GM12875 (cell line): Measurements from ENCODE around the gene RAD23B.

Experiments used
- H3K4me3 ChIP-seq: one replicate; pipeline ENCODE4 v1.5.1; 2011; ENCODE audit warnings: low read depth, low read length, control low read depth
- CTCF ChIP-seq: IDR thresholded peaks from 2 replicates; pipeline ENCODE4 v1.5.1; 2011; ENCODE audit warnings: low read depth, mild to moderate bottlenecking, control low read depth, inconsistent platforms, low read length, moderate library complexity, borderline replicate concordance; ENCODE audit not compliant: insufficient read depth

RAD23B gene

GRCh38 chr9:107340920-107341632 lies 58.0 kb downstream of the RAD23B start:
- TF ChIP-seq CTCF = peak; percentile 94
- no peak overlapping the region for H3K4me3 ChIP-seq

DNA sequence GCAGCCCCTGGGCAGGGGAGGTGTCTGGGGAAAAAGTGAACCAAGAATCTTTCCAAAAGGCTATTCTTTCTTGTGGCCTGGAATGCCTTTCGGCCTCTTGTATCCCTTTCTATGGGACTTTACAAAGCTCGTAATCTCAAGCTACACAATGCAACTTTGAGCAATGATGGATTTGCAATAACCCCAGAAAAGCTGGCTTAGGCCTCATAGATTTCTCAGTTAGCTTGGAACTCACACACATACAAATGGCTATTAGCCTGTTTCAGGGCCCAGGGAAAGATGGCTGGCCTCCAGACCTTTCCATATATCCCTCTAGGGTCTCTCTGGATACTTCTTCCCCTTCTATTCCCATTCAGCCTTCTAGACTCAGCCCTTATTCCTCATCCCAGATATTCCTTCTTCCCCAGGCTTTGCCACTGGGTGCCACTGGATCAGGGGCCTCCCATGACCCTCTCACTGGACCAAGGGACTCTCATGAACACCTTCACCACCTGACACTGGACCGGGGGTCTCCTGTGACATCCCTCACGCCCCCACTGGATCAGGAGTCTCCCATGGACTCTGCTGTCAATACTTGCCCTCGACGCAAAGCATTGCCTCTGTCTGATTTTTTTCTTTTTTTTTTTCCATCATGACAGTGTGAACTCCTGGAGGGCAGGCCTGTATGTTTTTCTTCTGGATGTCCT lies 59.5 kb downstream of the RAD23B start:
- no peak overlapping the region for H3K4me3 ChIP-seq
- TF ChIP-seq CTCF = no peak

DNA sequence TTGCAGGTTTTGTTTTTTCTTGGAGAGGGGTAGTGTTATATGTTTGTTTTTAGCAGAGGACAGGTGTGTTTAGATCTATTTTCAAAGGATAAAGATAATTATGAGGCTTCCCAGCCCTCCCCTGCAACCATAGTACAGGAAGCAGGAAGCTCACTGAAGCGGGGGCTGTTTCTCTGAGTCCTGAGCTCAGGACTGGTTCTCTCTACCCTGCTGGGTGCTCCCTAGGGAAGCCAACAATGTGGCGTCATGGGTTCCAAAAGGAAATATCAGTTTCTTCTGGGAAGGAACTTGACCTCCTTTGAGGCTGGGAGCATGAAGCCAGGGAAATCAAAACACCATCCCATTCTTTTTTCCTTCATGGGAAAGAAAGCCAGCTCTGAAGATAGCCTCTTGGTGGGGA lies 62.2 kb downstream of the RAD23B start:
- no peak for TF ChIP-seq CTCF

DNA sequence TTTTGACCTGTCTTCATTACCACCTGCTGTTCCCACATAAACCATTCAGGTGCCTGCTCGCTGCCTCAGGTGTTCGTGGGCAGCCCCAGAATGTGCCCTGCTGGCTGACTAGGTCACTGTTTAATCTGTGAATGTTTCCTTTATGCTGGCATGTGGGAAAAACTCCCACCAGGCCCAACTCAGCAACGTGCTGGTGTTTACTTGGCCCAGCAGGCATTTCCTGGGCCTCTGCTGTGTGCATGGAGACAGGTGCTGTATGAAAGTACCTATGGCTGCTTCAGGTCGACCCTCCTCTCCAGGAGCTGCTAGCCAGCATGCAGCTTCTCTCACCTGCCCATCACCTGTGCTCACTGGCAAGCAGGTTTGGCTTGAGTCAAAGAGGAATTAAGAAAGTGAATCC lies 65.8 kb downstream of the RAD23B start:
- TF ChIP-seq CTCF = no peak
- no peak overlapping the region for H3K4me3 ChIP-seq

More for the DNA sequence above, 62.2 kb downstream of the RAD23B start:
- H3K4me3 ChIP-seq = no peak overlapping the region

DNA sequence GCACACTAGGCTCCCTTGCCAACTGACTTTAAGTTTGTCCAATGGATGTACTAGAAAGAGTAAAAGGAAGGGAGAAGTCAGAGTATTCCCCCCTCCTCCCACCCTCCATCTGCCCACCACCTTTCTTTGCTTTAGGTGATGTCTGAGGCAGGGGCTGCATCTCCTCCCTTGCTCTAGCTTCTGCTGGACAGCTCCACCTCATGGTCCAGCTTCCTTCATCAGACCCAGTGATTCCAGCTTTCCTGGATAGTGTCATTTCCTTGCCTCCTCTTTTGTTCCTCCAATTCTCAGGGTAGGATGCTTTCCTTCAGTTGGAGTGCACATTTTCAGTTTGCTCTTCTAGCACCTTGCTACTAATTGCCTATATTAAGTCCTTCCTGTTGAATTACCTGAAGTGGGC lies 67.4 kb downstream of the RAD23B start:
- no peak for TF ChIP-seq CTCF
- no peak overlapping the region for H3K4me3 ChIP-seq

DNA sequence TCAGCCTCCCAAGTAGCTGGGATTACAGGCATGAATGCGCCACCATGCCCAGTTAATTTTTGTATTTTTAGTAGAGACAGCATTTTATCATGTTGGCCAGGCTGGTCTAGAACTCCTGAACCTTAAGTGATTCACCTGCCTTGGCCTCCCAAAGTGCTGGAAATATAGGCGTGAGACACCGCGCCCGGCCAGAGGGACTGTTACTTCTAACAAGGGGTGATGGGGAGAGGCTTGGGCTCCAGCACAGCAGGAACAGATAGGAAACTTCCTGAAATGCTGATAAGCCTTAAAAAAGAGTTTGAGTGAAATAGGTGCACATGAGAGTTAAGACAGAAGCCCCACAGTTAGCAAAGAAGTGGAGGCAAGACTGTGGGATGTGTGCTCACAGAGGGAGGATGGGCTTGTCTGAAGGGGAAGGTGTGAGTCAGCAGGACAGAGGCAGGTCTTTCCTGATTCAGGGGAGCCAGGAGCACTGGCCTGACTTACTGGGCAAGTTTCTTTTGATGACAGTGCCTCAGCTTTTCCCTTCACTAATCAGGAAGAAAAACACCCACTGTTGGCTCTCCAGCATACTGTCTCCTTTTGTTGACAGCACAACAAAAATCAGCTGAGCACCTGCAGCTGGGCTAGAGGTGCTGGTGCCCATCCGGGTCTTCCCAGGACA lies 68.4 kb downstream of the RAD23B start:
- no peak for TF ChIP-seq CTCF
- H3K4me3 ChIP-seq = no peak overlapping the region

GRCh38 chr9:107355394-107355793 lies 72.3 kb downstream of the RAD23B start:
- H3K4me3 ChIP-seq = no peak overlapping the region
- no peak for TF ChIP-seq CTCF
